ENCODE measurements around the gene STXBP1. TPM values are rescaled to one million over a fixed set of nuclear protein-coding genes. Genes with fewer than 3 reads are reported as not detected.

Gene STXBP1
- total and polyA plus RNA-seq, 2 of the 8 experiments (the other 6 are each of a cell fraction or from before 2014, with no cell fraction given): 11.5 to 60.9 TPM

DNA sequence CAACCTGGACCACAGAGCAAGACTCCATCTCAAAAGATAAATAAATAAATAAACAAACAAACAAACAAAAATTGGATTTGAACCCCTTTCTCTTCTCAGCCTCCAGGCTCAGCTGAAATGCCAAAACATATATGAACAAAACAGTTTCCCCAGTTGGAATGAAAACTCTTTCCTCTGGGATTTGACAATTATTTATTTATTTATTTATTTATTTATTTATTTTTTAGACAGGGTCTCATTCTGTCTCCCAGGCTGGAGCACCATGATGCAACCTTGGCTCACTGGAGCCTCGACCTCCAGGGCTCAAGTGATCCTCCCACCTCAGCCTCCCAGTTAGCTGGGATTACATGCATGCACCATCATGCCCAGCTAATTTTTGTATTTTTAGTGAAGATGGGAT lies 6.0 kb upstream of the STXBP1 start (continued):
- TF ChIP-seq TBP (IDR thresholded peaks at IDR 0.05; ENCODE audit: low read depth, low read length) (no peak), SUZ12 (IDR thresholded peaks at IDR 0.05; ENCODE audit: low read length) (no peak)
- TF ChIP-seq, protein P1, sequence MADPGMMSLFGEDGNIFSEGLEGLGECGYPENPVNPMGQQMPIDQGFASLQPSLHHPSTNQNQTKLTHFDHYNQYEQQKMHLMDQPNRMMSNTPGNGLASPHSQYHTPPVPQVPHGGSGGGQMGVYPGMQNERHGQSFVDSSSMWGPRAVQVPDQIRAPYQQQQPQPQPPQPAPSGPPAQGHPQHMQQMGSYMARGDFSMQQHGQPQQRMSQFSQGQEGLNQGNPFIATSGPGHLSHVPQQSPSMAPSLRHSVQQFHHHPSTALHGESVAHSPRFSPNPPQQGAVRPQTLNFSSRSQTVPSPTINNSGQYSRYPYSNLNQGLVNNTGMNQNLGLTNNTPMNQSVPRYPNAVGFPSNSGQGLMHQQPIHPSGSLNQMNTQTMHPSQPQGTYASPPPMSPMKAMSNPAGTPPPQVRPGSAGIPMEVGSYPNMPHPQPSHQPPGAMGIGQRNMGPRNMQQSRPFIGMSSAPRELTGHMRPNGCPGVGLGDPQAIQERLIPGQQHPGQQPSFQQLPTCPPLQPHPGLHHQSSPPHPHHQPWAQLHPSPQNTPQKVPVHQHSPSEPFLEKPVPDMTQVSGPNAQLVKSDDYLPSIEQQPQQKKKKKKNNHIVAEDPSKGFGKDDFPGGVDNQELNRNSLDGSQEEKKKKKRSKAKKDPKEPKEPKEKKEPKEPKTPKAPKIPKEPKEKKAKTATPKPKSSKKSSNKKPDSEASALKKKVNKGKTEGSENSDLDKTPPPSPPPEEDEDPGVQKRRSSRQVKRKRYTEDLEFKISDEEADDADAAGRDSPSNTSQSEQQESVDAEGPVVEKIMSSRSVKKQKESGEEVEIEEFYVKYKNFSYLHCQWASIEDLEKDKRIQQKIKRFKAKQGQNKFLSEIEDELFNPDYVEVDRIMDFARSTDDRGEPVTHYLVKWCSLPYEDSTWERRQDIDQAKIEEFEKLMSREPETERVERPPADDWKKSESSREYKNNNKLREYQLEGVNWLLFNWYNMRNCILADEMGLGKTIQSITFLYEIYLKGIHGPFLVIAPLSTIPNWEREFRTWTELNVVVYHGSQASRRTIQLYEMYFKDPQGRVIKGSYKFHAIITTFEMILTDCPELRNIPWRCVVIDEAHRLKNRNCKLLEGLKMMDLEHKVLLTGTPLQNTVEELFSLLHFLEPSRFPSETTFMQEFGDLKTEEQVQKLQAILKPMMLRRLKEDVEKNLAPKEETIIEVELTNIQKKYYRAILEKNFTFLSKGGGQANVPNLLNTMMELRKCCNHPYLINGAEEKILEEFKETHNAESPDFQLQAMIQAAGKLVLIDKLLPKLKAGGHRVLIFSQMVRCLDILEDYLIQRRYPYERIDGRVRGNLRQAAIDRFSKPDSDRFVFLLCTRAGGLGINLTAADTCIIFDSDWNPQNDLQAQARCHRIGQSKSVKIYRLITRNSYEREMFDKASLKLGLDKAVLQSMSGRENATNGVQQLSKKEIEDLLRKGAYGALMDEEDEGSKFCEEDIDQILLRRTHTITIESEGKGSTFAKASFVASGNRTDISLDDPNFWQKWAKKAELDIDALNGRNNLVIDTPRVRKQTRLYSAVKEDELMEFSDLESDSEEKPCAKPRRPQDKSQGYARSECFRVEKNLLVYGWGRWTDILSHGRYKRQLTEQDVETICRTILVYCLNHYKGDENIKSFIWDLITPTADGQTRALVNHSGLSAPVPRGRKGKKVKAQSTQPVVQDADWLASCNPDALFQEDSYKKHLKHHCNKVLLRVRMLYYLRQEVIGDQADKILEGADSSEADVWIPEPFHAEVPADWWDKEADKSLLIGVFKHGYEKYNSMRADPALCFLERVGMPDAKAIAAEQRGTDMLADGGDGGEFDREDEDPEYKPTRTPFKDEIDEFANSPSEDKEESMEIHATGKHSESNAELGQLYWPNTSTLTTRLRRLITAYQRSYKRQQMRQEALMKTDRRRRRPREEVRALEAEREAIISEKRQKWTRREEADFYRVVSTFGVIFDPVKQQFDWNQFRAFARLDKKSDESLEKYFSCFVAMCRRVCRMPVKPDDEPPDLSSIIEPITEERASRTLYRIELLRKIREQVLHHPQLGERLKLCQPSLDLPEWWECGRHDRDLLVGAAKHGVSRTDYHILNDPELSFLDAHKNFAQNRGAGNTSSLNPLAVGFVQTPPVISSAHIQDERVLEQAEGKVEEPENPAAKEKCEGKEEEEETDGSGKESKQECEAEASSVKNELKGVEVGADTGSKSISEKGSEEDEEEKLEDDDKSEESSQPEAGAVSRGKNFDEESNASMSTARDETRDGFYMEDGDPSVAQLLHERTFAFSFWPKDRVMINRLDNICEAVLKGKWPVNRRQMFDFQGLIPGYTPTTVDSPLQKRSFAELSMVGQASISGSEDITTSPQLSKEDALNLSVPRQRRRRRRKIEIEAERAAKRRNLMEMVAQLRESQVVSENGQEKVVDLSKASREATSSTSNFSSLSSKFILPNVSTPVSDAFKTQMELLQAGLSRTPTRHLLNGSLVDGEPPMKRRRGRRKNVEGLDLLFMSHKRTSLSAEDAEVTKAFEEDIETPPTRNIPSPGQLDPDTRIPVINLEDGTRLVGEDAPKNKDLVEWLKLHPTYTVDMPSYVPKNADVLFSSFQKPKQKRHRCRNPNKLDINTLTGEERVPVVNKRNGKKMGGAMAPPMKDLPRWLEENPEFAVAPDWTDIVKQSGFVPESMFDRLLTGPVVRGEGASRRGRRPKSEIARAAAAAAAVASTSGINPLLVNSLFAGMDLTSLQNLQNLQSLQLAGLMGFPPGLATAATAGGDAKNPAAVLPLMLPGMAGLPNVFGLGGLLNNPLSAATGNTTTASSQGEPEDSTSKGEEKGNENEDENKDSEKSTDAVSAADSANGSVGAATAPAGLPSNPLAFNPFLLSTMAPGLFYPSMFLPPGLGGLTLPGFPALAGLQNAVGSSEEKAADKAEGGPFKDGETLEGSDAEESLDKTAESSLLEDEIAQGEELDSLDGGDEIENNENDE (IDR thresholded peaks at IDR 0.05; ENCODE audit: insufficient replicate concordance, low read length): no peak
